ENCODE data around the gene LIN7A.
A peak's percentile ranks its signal among the peaks of the same experiment; 100 is the strongest.

Gene LIN7A

GRCh38 chr12:80946591-80946990 is 8.9 kb upstream of the LIN7A start:
- Histone ChIP-seq H3K36me3 (ENCODE audit: control insufficient read depth, insufficient read depth, low read length) (no peaks in the 10 kb centered on the region), H3K4me3 (replicated peaks; ENCODE audit: low read depth, low read length) (no peak overlapping the region), H3K27me3 (replicated peaks; ENCODE audit: control insufficient read depth, insufficient read depth, low read length) (no peaks in the 10 kb centered on the region)
- peak; percentile 9 for TF ChIP-seq CTCF (IDR thresholded peaks at IDR 0.05; ENCODE audit: insufficient read depth, low read length, poor library complexity, severe bottlenecking)
- DNase-seq (ENCODE audit: extremely low read depth, insufficient read length), result no peak

DNA sequence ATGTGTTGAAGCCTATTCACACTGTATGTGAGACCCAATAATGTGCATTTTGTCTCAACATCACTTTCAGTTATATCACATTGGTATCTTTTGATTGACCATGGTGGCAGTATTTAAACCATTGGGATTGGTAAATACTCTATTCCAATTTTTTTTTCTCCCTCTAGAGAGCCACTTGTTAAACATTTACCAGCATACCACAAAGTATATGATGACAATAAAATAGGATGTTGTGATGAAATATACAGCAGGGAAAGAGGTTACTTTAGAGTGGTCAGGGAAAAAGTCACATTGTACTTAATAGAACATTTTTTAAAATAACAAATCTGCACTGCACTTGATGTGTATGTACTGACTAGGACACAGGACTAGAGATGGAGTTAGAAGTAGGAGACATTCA is 5.6 kb upstream of the LIN7A start:
- Histone ChIP-seq H3K27me3 (replicated peaks; ENCODE audit: control insufficient read depth, insufficient read depth, low read length) (no peaks in the 10 kb centered on the region), H3K4me3 (replicated peaks; ENCODE audit: low read depth, low read length) (no peak overlapping the region), H3K36me3 (ENCODE audit: control insufficient read depth, insufficient read depth, low read length) (no peaks in the 10 kb centered on the region)
- TF ChIP-seq CTCF (IDR thresholded peaks at IDR 0.05; ENCODE audit: insufficient read depth, low read length, poor library complexity, severe bottlenecking), result no peak
- DNase-seq (ENCODE audit: extremely low read depth, insufficient read length), result no peak

GRCh38 chr12:80941916-80942315 is 4.2 kb upstream of the LIN7A start:
- no peak for TF ChIP-seq CTCF (IDR thresholded peaks at IDR 0.05; ENCODE audit: insufficient read depth, low read length, poor library complexity, severe bottlenecking)
- Histone ChIP-seq H3K27me3 (replicated peaks; ENCODE audit: control insufficient read depth, insufficient read depth, low read length) (no peaks in the 10 kb centered on the region), H3K36me3 (ENCODE audit: control insufficient read depth, insufficient read depth, low read length) (no peaks in the 10 kb centered on the region), H3K4me3 (replicated peaks; ENCODE audit: low read depth, low read length) (no peak overlapping the region)
- DNase-seq (ENCODE audit: extremely low read depth, insufficient read length), result no peak

DNA sequence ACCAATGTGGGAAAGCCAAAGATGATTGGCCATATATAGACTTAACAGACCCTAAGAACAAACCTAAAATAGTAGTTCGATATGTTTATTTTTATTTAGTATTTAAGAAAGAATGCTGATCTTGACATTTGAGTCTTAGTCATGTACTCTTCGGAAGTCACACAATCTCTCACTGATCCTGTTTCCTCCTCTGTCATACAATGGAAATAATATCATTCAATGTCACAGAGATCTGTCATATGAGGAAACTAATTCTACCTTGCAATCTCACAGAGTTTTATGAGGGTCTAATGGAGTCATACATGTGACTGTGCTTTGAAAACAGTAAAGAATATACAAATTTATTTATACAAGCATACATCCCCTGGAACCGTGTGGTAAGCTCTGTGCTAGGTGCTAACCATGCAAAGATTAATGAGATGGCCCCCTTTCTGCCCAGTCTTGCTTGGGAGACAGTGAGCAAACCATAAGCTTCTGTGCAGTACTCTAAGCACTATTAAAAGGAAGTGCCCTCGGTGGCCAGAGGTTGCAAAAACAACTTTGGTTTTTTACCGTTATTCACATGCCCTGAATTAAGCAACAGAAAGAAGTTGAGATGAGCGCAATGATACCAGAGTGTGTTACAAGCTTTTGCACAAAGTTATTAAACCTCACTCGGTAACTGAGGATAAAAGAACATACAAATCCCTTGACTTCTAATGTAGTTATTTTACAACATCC is 1.7 kb upstream of the LIN7A start:
- H3K4me3 ChIP-seq (replicated peaks; ENCODE audit: low read depth, low read length), result no peak overlapping the region
- H3K27me3 ChIP-seq (replicated peaks; ENCODE audit: control insufficient read depth, insufficient read depth, low read length), result no peaks in the 10 kb centered on the region
- TF ChIP-seq CTCF (IDR thresholded peaks at IDR 0.05; ENCODE audit: insufficient read depth, low read length, poor library complexity, severe bottlenecking), result no peak
- H3K36me3 ChIP-seq (ENCODE audit: control insufficient read depth, insufficient read depth, low read length), result no peaks in the 10 kb centered on the region
- no peak for DNase-seq (ENCODE audit: extremely low read depth, insufficient read length)

DNA sequence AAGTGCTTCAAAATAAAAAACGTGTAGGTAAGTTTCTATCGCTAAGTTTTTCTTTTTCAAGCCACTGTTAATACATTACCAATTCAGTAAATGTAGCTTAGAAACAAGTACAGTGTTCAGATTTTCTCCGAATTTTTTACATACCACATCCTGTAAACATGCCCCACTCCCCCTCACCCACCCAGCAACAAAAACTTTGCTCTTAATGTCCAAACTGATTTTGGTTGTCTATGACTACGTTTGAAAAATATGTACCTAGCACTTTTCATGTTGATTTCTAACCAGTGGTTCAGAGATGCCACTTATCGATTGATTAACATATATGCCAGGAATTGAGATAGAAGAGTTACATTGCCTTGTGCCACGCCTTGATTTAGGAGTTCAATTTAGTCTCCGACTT is 663 bp upstream of the LIN7A start:
- TF ChIP-seq CTCF (IDR thresholded peaks at IDR 0.05; ENCODE audit: insufficient read depth, low read length, poor library complexity, severe bottlenecking), result no peak
- Histone ChIP-seq H3K36me3 (ENCODE audit: control insufficient read depth, insufficient read depth, low read length) (no peaks in the 10 kb centered on the region), H3K27me3 (replicated peaks; ENCODE audit: control insufficient read depth, insufficient read depth, low read length) (no peaks in the 10 kb centered on the region), H3K4me3 (replicated peaks; ENCODE audit: low read depth, low read length) (no peak overlapping the region)
- DNase-seq (ENCODE audit: extremely low read depth, insufficient read length), result no peak
